Mononuclear cell (primary cell): ENCODE measurements around the gene LONRF2. TPM values are rescaled to one million over a fixed set of nuclear protein-coding genes. Genes with fewer than 3 reads are reported as not detected.

Experiments
- H3K27me3 ChIP-seq: 2 replicates; pipeline ENCODE4 v1.6.0; 2011; ENCODE audit warnings: low read length, control low read depth; ENCODE audit not compliant: insufficient read depth
- H3K4me1 ChIP-seq: 2 replicates; pipeline ENCODE4 v1.5.1; 2011; ENCODE audit warnings: mild to moderate bottlenecking, low read length, control low read depth; ENCODE audit not compliant: insufficient read depth
- H3K4me3 ChIP-seq: 2 replicates; pipeline ENCODE4 v1.5.1; 2011; ENCODE audit warnings: mild to moderate bottlenecking, low read length, moderate library complexity
- H3K9me3 ChIP-seq: 2 replicates; pipeline ENCODE4 v1.5.1; 2011; ENCODE audit warnings: low read depth, mild to moderate bottlenecking, control low read depth, low read length
- total RNA-seq: library from RNA; depleted of rRNA; stranded (reverse); fragments of >200 nt; gene quantifications from one replicate; pipeline ENCODE4 v1.2.3, GENCODE V29; 2012

LONRF2 gene
- total RNA-seq, 1 donor, result 0.10 TPM

GRCh38 chr2:100243631-100244030 is 78.7 kb downstream of the LONRF2 start:
- no peaks in the 10 kb centered on the region for H3K9me3 ChIP-seq
- H3K4me1 ChIP-seq, result peaks cover 50% of the 10 kb centered on the region
- H3K4me3 ChIP-seq, result no peak overlapping the region
- H3K27me3 ChIP-seq, result no peaks in the 10 kb centered on the region

GRCh38 chr2:100242891-100243619 is 79.2 kb downstream of the LONRF2 start:
- Histone ChIP-seq H3K9me3 (no peaks in the 10 kb centered on the region), H3K27me3 (no peaks in the 10 kb centered on the region), H3K4me1 (peaks cover 44% of the 10 kb centered on the region), H3K4me3 (no peak overlapping the region)

- Histone ChIP-seq H3K4me3 (no peak overlapping the region), H3K27me3 (no peaks in the 10 kb centered on the region), H3K9me3 (no peaks in the 10 kb centered on the region), H3K4me1 (peaks cover 44% of the 10 kb centered on the region)
Measured at GRCh38 chr2:100242476-100242875, 79.8 kb downstream of the LONRF2 start.

GRCh38 chr2:100241236-100241635 is 81.1 kb downstream of the LONRF2 start:
- Histone ChIP-seq H3K9me3 (no peaks in the 10 kb centered on the region), H3K4me3 (no peak overlapping the region), H3K4me1 (peaks cover 39% of the 10 kb centered on the region), H3K27me3 (no peaks in the 10 kb centered on the region)

- H3K9me3 ChIP-seq, result no peaks in the 10 kb centered on the region
- H3K4me3 ChIP-seq, result no peak overlapping the region
- peaks cover 40% of the 10 kb centered on the region for H3K4me1 ChIP-seq
- H3K27me3 ChIP-seq, result no peaks in the 10 kb centered on the region
Measured at GRCh38 chr2:100240386-100240785, 81.9 kb downstream of the LONRF2 start.

GRCh38 chr2:100239486-100240210 is 82.7 kb downstream of the LONRF2 start:
- H3K9me3 ChIP-seq, result no peaks in the 10 kb centered on the region
- H3K4me1 ChIP-seq, result peaks cover 43% of the 10 kb centered on the region
- no peaks in the 10 kb centered on the region for H3K27me3 ChIP-seq
- no peak overlapping the region for H3K4me3 ChIP-seq

GRCh38 chr2:100238471-100238870 is 83.8 kb downstream of the LONRF2 start:
- Histone ChIP-seq H3K4me3 (no peak overlapping the region), H3K27me3 (no peaks in the 10 kb centered on the region), H3K4me1 (peaks cover 38% of the 10 kb centered on the region), H3K9me3 (no peaks in the 10 kb centered on the region)

- Histone ChIP-seq H3K4me3 (no peak overlapping the region), H3K4me1 (peaks cover 31% of the 10 kb centered on the region), H3K9me3 (no peaks in the 10 kb centered on the region), H3K27me3 (no peaks in the 10 kb centered on the region)
Measured at GRCh38 chr2:100237770-100238169, 84.5 kb downstream of the LONRF2 start.

GRCh38 chr2:100237163-100237562 is 85.1 kb downstream of the LONRF2 start:
- H3K9me3 ChIP-seq, result no peaks in the 10 kb centered on the region
- peaks cover 25% of the 10 kb centered on the region for H3K4me1 ChIP-seq
- H3K4me3 ChIP-seq, result no peak overlapping the region
- no peaks in the 10 kb centered on the region for H3K27me3 ChIP-seq

GRCh38 chr2:100236166-100236565 is 86.1 kb downstream of the LONRF2 start:
- H3K4me1 ChIP-seq, result peaks cover 25% of the 10 kb centered on the region
- H3K9me3 ChIP-seq, result no peaks in the 10 kb centered on the region
- H3K27me3 ChIP-seq, result no peaks in the 10 kb centered on the region
- H3K4me3 ChIP-seq, result no peak overlapping the region

- no peaks in the 10 kb centered on the region for H3K27me3 ChIP-seq
- H3K4me1 ChIP-seq, result peaks cover 25% of the 10 kb centered on the region
- H3K4me3 ChIP-seq, result no peak overlapping the region
- no peaks in the 10 kb centered on the region for H3K9me3 ChIP-seq
Measured at GRCh38 chr2:100235581-100235980, 86.7 kb downstream of the LONRF2 start.

- H3K4me1 ChIP-seq, result peaks cover 25% of the 10 kb centered on the region
- H3K4me3 ChIP-seq, result no peak overlapping the region
- H3K9me3 ChIP-seq, result no peaks in the 10 kb centered on the region
- no peaks in the 10 kb centered on the region for H3K27me3 ChIP-seq
Measured at GRCh38 chr2:100235098-100235497, 87.2 kb downstream of the LONRF2 start.

- peaks cover 25% of the 10 kb centered on the region for H3K4me1 ChIP-seq
- no peaks in the 10 kb centered on the region for H3K27me3 ChIP-seq
- H3K4me3 ChIP-seq, result no peak overlapping the region
- no peaks in the 10 kb centered on the region for H3K9me3 ChIP-seq
Measured at GRCh38 chr2:100234141-100234540, 88.2 kb downstream of the LONRF2 start.

- Histone ChIP-seq H3K27me3 (no peaks in the 10 kb centered on the region), H3K9me3 (no peaks in the 10 kb centered on the region), H3K4me3 (no peak overlapping the region), H3K4me1 (peaks cover 25% of the 10 kb centered on the region)
Measured at GRCh38 chr2:100233061-100233460, 89.2 kb downstream of the LONRF2 start.

- Histone ChIP-seq H3K4me3 (no peak overlapping the region), H3K4me1 (peaks cover 13% of the 10 kb centered on the region), H3K9me3 (no peaks in the 10 kb centered on the region), H3K27me3 (no peaks in the 10 kb centered on the region)
Measured at GRCh38 chr2:100230754-100231153, 91.5 kb downstream of the LONRF2 start.

- no peaks in the 10 kb centered on the region for H3K9me3 ChIP-seq
- no peaks in the 10 kb centered on the region for H3K4me1 ChIP-seq
- no peak overlapping the region for H3K4me3 ChIP-seq
- H3K27me3 ChIP-seq, result no peaks in the 10 kb centered on the region
Measured at GRCh38 chr2:100228967-100229366, 93.3 kb downstream of the LONRF2 start.
